HepG2 (cell line): Measurements from ENCODE around the gene FSHB.

ENCODE experiments used
- ASH2L ChIP-seq: fragments of 300-600, 200-600 bp; sonication (generic); IDR thresholded peaks from 2 replicates; pipeline ENCODE4 v1.7.0; 2017; ENCODE audit warnings: low read depth, mild to moderate bottlenecking, moderate library complexity, mixed read lengths, low read length; ENCODE audit not compliant: insufficient read length
- BRF2 ChIP-seq: sonication (generic); formaldehyde crosslinking; IDR thresholded peaks from 2 replicates; pipeline ENCODE4 v1.8.1; 2022; ENCODE audit warnings: mild to moderate bottlenecking, missing genetic modification reagents
- ETV5 ChIP-seq: IDR thresholded peaks from 2 replicates; pipeline ENCODE4 v1.6.1; 2018; ENCODE audit warnings: missing biosample characterization, missing genetic modification reagents, inconsistent platforms, borderline replicate concordance
- JUND ChIP-seq: sonication (generic); formaldehyde crosslinking; IDR thresholded peaks from 2 replicates; pipeline ENCODE4 v1.8.0; 2022; ENCODE audit warnings: mild to moderate bottlenecking, missing genetic modification reagents
- MEF2D ChIP-seq: sonication (generic); formaldehyde crosslinking; IDR thresholded peaks from 2 replicates; pipeline ENCODE4 v1.5.1; 2020; ENCODE audit warnings: mild to moderate bottlenecking, missing genetic modification reagents
- MLX ChIP-seq: IDR thresholded peaks from 2 replicates; pipeline ENCODE4 v1.6.1; 2016
- NCOA5 ChIP-seq: sonication (generic); formaldehyde crosslinking; IDR thresholded peaks from 2 replicates; pipeline ENCODE4 v1.4.0; 2020; ENCODE audit warnings: missing genetic modification reagents
- POLR2A ChIP-seq, 2 experiments: IDR thresholded peaks; 2 replicates each; pipeline ENCODE4 v1.6.1; 2011; ENCODE audit warnings: low read depth in 2 of 2, low read length in 2 of 2, mild to moderate bottlenecking in 1 of 2, moderate library complexity in 1 of 2; ENCODE audit not compliant: insufficient read depth in 1 of 2
- POLR2AphosphoS5 ChIP-seq: IDR thresholded peaks from 2 replicates; pipeline ENCODE4 v1.6.1; 2012; ENCODE audit warnings: low read depth, low read length
- REST ChIP-seq, 2 experiments: IDR thresholded peaks; 2 replicates each; pipeline ENCODE4 v1.6.1; 2011 to 2012; ENCODE audit warnings: low read length in 2 of 2, borderline replicate concordance in 1 of 2, low read depth in 1 of 2, mild to moderate bottlenecking in 1 of 2, moderate library complexity in 1 of 2
- TCF7 ChIP-seq: sonication (generic); IDR thresholded peaks from 2 replicates; pipeline ENCODE4 v1.6.1; 2016; ENCODE audit warnings: antibody characterized with exemption, low read depth
- ZBTB7A ChIP-seq: sonication (generic); formaldehyde crosslinking; IDR thresholded peaks from 2 replicates; pipeline ENCODE4 v1.8.0; 2022; ENCODE audit warnings: mild to moderate bottlenecking, missing genetic modification reagents
- ZFP36L1 ChIP-seq: sonication (generic); formaldehyde crosslinking; IDR thresholded peaks from 2 replicates; pipeline ENCODE4 v1.8.0; 2022; ENCODE audit warnings: mild to moderate bottlenecking, missing genetic modification reagents, moderate library complexity

GRCh38 chr11:30257058-30257457, 26.2 kb downstream of the FSHB start:
- TF ChIP-seq ZFP36L1 (CRISPR knock-in tag) (no peak), POLR2A (IDR thresholded peaks at IDR 0.05; ENCODE audit: insufficient read depth in 1 of 2, low read depth in 2 of 2, low read length in 2 of 2) (no peak), MLX (CRISPR knock-in tag) (no peak), JUND (CRISPR knock-in tag) (no peak), MEF2D (CRISPR knock-in tag) (no peak), ETV5 (CRISPR knock-in tag) (no peak), TCF7 (no peak), NCOA5 (CRISPR knock-in tag) (no peak), POLR2AphosphoS5 (no peak), ZBTB7A (CRISPR knock-in tag) (no peak), BRF2 (CRISPR knock-in tag) (no peak), ASH2L (no peak), REST (IDR thresholded peaks at IDR 0.05; ENCODE audit: borderline replicate concordance in 1 of 2, low read depth in 1 of 2, low read length in 2 of 2) (no peak)
